Peyer's patch (tissue), 4 donors: ENCODE measurements around the gene PMM1. TPM values are rescaled to one million over a fixed set of nuclear protein-coding genes. Genes with fewer than 3 reads are reported as not detected.
"Not testable (repeated sequence)": the region's sequence is repeated elsewhere in the genome, so short reads cannot be mapped to it uniquely, and the experiment has no call there.

Experiments
- DNase-seq, 3 donors: peaks; one replicate each; pipeline ENCODE4 v3.0.0-alpha.2; 2017 to 2019
- H3K27ac ChIP-seq, 4 donors: fragments of 200-600 bp; sonication (generic); one replicate each; pipeline ENCODE4 v1.5.1; 2016 to 2019
- H3K27me3 ChIP-seq, 2 donors: fragments of 200-600 bp; sonication (generic); one replicate each; pipeline ENCODE4 v1.5.1; 2019
- H3K36me3 ChIP-seq, 3 donors: fragments of 200-600 bp; sonication (generic); one replicate each; pipeline ENCODE4 v1.5.1; 2016 to 2019
- H3K4me1 ChIP-seq, 4 donors: fragments of 200-600 bp; sonication (generic); one replicate each; pipeline ENCODE4 v1.5.1; 2016 to 2019
- H3K4me3 ChIP-seq, 4 donors: fragments of 200-600 bp; sonication (generic); 1 replicate in 3 of 4; 2 replicates in 1 of 4; pipeline ENCODE4 v1.5.1; 2016 to 2019; ENCODE audit warnings: mild to moderate bottlenecking in 1 of 4
- H3K9me3 ChIP-seq, 4 donors: fragments of 200-600 bp; sonication (generic); one replicate each; pipeline ENCODE4 v1.5.1; 2016 to 2019; ENCODE audit warnings: mild to moderate bottlenecking in 1 of 4
- CTCF ChIP-seq, 6 experiments: fragments of 450-650 bp in 4 of 6; fragments of 200-600 bp in 2 of 6; sonication (generic) in 1 of 6; IDR thresholded peaks; one replicate each; pipeline ENCODE4 v1.5.1; 2017 to 2019; ENCODE audit warnings: antibody characterized with exemption in 6 of 6, mild to moderate bottlenecking in 3 of 6, moderate library complexity in 1 of 6
- POLR2A ChIP-seq, 2 donors: fragments of 450-650 bp; IDR thresholded peaks; one replicate each; pipeline ENCODE4 v1.5.1; 2017; ENCODE audit warnings: antibody characterized with exemption in 2 of 2, mild to moderate bottlenecking in 2 of 2, moderate library complexity in 2 of 2
- total RNA-seq, 4 donors: library from RNA; depleted of rRNA; stranded (reverse); fragments of >200 nt; gene quantifications; one replicate each; pipeline ENCODE4 v1.1.0, GENCODE V29; 2016

The PMM1 gene
- 100 to 1,000 TPM in 3 of 4 donors, 10 to 100 TPM in 1; 63.5 to 139 (median 101) TPM for total RNA-seq

DNA sequence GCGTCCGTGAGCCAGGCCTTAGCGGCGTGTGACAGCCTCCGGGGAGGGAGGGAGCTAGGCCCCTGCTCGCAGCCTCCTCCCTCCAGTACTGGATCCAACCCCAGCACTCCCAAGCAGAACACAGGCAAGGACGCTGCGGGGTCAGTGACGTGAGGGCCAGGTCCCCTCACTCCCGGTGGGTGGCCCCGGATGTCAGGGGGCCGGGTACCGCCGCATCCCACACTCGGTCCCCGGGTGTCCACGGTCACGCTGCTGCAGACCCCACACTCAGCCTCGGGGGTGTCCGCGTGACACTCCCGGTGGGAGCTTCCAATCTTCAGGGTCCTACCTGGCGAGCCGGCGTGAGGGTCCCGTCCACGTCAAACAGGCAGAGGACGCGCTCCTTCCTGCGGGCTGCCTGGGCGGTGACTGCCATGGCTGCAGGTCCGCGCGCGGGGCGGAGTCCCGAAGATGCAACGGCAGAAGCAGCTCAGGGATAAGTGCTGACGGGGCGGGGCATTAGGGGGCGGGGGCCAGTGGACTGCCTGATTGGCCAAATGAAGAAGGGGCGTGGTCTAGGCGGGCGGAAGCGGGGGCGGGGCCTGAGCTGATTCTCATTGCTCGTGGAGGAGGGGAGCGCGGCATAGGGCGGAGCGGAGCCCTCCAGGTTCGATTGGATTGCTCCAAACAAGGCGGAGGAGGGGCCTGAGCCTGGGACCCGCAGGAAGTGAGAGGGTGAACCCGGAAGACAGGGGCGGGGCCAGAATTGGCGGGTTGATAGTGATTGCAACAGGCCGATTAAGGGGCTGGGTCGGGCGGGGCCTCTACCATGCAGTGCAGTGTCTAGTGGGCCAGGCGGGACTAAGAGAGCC is at the start of gene PMM1:
Gene PMM1 (minus strand): TSS at position 450 of the 851 bp plus-strand sequence. CDS start 35 bp downstream, at position 415.
- H3K36me3 ChIP-seq: peaks cover 0 to 18% (median 0%) of the 10 kb centered on the region in 3 donors
- H3K9me3 ChIP-seq: no peaks in the 10 kb centered on the region
- H3K27me3 ChIP-seq: no peaks in the 10 kb centered on the region
- peak within 1 kb of the TSS; percentile 75 to 92 (median 84) for H3K27ac ChIP-seq
- TF ChIP-seq POLR2A (IDR thresholded peaks at IDR 0.05): peak; percentile 97 to 98
- TF ChIP-seq CTCF (IDR thresholded peaks at IDR 0.05): no peak
- peak; percentile 100 for DNase-seq
- H3K4me3 ChIP-seq: peak within 1 kb of the TSS; percentile 76 to 93 (median 84)
- H3K4me1 ChIP-seq: peaks cover 0 to 11% (median 6%) of the 10 kb centered on the region in 4 donors

GRCh38 chr22:41638748-41639147 is 49.1 kb upstream of the PMM1 start:
- Histone ChIP-seq H3K36me3 (peaks cover 0 to 99% (median 0%) of the 10 kb centered on the region in 3 donors), H3K27ac (no peak overlapping the region), H3K27me3 (no peaks in the 10 kb centered on the region), H3K4me1 (no peaks in the 10 kb centered on the region), H3K9me3 (no peaks in the 10 kb centered on the region), H3K4me3 (no peak overlapping the region)
- no peak for DNase-seq
- TF ChIP-seq CTCF (IDR thresholded peaks at IDR 0.05): no peak
- no peak for TF ChIP-seq POLR2A (IDR thresholded peaks at IDR 0.05)

- DNase-seq: no peak
- Histone ChIP-seq H3K4me3 (no peak overlapping the region), H3K36me3 (peaks cover 0 to 99% (median 0%) of the 10 kb centered on the region in 3 donors), H3K4me1 (no peaks in the 10 kb centered on the region), H3K27ac (no peak overlapping the region), H3K9me3 (no peaks in the 10 kb centered on the region), H3K27me3 (no peaks in the 10 kb centered on the region)
- no peak for TF ChIP-seq CTCF (IDR thresholded peaks at IDR 0.05)
- no peak for TF ChIP-seq POLR2A (IDR thresholded peaks at IDR 0.05)
These were observed 48.5 kb upstream of the PMM1 start for GRCh38 chr22:41638124-41638523.

DNA sequence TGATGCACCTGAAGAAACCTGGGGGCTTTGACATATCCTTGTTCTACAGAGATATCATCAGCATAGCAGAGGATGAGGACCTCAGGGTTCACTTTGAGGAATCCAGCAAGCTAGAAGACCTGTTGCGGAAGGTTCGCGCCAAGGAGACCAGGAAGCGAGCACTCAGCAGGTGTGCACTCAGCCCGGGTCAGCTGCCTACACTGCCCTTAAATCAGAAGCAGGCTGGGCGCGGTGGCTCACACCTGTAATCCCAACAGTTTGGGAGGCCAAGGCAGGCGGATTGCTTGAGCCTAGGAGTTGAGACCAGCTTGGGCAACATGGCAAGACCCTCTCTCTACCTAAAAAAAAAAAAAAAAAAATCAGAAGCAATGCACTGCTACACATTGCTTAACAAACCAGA is 48.0 kb upstream of the PMM1 start:
- peaks cover 0 to 99% (median 0%) of the 10 kb centered on the region in 3 donors for H3K36me3 ChIP-seq
- DNase-seq, H3K9me3 ChIP-seq, H3K4me1 ChIP-seq, H3K27ac ChIP-seq, H3K27me3 ChIP-seq, H3K4me3 ChIP-seq: not testable (repeated sequence)

- no peak overlapping the region for H3K4me3 ChIP-seq
- TF ChIP-seq CTCF (IDR thresholded peaks at IDR 0.05): no peak
- no peak for TF ChIP-seq POLR2A (IDR thresholded peaks at IDR 0.05)
- H3K9me3 ChIP-seq: no peaks in the 10 kb centered on the region
- no peaks in the 10 kb centered on the region for H3K4me1 ChIP-seq
- H3K27ac ChIP-seq: no peak overlapping the region
- peaks cover 0 to 95% (median 0%) of the 10 kb centered on the region in 3 donors for H3K36me3 ChIP-seq
- H3K27me3 ChIP-seq: no peaks in the 10 kb centered on the region
- DNase-seq: no peak
These were observed 46.8 kb upstream of the PMM1 start for GRCh38 chr22:41636467-41636866.

DNA sequence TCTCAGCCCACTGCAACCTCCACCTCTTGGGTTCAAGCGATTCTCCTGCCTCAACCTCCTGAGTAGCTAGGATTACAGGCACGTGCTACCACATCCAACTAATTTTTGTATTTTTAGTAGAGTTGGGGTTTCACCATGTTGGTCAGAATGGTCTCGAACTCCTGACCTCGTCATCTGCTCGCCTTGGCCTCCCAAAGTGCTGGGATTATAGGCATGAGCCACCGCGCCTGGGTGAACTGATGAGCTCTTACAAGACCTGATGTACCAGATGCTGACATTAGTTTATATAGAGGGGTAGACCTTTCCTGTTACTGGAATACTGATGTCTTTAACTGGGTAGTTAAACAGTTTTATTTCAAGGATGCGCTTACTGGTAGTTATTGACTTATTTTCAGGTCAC is 45.0 kb upstream of the PMM1 start:
- not testable (repeated sequence) for H3K9me3 ChIP-seq, H3K27ac ChIP-seq, H3K4me1 ChIP-seq, H3K4me3 ChIP-seq, H3K27me3 ChIP-seq, DNase-seq
- peaks cover 0 to 93% (median 0%) of the 10 kb centered on the region in 3 donors for H3K36me3 ChIP-seq

GRCh38 chr22:41631615-41632014 is 42.0 kb upstream of the PMM1 start:
- H3K4me1 ChIP-seq, H3K9me3 ChIP-seq, H3K27ac ChIP-seq, H3K4me3 ChIP-seq, H3K27me3 ChIP-seq, DNase-seq: not testable (repeated sequence)
- H3K36me3 ChIP-seq: peaks cover 0 to 94% (median 2%) of the 10 kb centered on the region in 3 donors

GRCh38 chr22:41631115-41631514 is 41.5 kb upstream of the PMM1 start:
- H3K4me1 ChIP-seq, H3K27me3 ChIP-seq, H3K27ac ChIP-seq, DNase-seq, H3K9me3 ChIP-seq, H3K4me3 ChIP-seq: not testable (repeated sequence)
- H3K36me3 ChIP-seq: peaks cover 0 to 94% (median 2%) of the 10 kb centered on the region in 3 donors
